HG03432 (cell line): ENCODE data around the gene TMEM176A.
A peak's percentile ranks its signal among the peaks of the same experiment; 100 is the strongest.
"Not testable (repeated sequence)": the region's sequence is repeated elsewhere in the genome, so short reads cannot be mapped to it uniquely, and the experiment has no call there.

Experiments used
- ATAC-seq: cut with Tn5 transposase; IDR thresholded peaks from one replicate; pipeline ENCODE4 v1.9.1; 2021; ENCODE audit warnings: mild to moderate bottlenecking, moderate library complexity; ENCODE audit not compliant: unreplicated experiment

The TMEM176A gene, protein sequence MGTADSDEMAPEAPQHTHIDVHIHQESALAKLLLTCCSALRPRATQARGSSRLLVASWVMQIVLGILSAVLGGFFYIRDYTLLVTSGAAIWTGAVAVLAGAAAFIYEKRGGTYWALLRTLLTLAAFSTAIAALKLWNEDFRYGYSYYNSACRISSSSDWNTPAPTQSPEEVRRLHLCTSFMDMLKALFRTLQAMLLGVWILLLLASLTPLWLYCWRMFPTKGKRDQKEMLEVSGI

GRCh38 chr7:150800581-150801241 lies at the start of gene TMEM176A:
TMEM176A (plus strand) TSS chr7:150800769; CDS start chr7:150801551, 782 bp downstream.
- ATAC-seq: no peak

DNA sequence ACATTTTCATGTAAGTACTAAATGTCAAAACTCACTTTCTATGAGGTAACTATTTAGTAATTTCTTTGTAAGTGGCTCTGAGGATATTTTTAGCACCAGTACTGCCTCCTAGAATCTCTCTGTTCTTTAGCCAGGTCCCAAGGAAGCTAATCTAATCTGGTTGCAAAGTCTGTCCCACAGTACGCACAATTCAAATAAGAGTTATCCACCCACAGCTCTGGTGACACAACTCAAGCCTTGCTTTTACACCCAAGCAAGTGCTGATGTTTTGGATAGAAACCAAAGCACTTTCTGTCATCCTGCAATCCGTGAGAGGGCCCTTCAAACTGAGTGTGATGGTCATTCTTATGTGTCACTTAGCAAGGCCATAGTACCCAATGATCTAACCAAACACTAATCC lies 48.9 kb upstream of the TMEM176A start:
- ATAC-seq: no peak

DNA sequence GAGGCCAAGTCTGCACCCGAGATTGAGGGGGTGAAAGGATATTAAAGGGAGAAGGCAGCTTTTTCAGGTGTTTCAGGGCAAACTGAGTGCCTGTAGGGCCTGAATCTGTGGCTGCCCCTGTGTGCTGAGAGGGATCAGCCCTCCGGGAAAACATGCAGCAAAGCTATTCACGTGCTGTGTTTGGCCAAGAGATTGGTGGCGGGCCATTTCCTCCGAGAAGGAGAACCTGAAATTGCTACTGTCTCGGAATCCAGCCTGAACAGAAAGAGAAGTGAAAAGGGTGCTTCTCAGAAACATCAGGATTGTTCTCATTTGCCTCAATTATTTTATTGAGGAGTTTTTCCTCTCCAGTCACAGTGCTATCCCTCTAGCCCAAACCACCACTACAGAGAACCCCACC lies 47.3 kb upstream of the TMEM176A start:
- no peak for ATAC-seq

DNA sequence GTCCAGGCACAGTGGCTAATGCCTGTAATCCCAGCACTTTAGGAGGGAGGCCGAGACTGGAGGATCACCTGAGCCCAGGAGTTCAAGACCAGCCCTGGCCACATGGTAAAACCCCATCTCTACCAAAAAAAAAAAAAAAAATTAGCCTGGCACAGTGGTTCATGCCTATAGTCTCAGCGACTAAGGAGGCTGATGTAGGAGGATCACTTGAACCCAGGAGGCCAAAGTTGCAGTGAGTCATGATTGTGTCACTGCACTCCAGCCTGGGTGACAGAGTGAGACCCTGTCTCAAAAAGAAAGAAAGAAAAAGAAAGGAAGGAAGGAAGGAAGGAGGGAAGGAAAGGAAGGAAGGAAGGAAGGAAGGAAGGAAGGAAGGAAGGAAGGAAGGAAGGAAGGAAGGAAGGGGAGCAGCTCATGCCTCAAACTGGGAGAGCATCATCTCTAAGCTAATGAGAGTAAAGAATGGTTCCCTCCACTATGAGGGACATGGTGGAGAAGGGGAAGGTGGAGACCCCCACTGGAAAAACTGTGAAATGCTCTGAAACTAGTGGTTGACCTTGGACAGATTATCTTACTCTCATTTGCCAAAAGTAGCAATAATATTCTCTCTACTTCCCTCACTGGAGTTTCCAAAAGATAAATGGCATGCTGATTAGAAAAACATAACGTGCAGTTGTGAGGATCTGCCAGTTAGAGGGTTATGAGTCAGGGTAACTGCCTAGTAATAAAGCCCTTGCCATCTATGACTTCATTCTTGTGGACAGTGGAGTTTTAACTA lies 46.6 kb upstream of the TMEM176A start:
- peak; percentile 43 for ATAC-seq

DNA sequence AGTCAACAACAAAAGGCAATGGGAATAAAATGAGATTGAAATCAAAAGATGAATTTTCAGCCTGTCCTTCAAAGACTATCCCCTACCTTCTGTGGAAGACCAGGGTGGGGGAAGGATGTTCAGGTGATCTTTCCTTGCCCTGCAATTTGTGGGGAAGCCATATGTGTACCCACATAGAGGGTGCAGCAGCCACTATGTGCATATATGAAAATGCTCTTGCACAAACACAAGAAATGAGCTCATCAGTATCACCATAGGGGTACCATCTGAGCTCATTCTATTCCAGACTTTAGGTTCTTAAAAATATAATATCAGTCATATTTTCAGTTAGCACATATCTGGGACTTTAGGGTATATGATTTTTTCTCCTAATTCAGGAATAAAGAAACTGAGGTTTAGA lies 45.6 kb upstream of the TMEM176A start:
- ATAC-seq: no peak

DNA sequence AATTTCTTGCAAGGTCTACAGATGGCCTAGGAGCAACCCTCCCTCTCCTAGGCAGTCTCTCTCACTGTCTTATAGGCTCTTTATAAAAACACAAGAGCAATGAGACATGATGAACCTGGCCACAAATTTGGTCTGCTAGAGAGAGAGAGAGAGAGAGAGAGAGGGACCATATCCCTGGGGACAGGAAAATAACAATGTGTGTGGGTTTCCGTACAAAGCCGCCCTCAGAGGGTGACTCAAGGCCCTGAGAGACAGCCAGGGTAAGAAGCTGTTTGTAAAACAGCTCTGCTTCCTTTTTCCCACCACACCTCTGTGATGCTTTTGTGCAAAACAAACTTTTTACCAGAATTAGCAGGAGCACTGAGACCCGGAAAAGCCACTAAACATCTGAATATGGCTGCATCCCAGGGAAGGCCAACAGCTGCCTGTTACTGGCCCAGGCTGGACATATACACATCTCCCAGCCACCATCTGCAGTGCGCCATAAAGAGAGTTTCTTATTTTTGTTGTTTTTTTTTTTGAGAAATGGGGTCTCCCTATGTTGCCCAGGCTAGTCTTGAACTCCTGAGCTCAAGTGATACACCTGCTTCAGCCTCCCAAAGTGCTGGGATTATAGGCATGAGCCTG lies 45.0 kb upstream of the TMEM176A start:
- ATAC-seq: peak; percentile 61

GRCh38 chr7:150756166-150756565 lies 44.4 kb upstream of the TMEM176A start:
- no peak for ATAC-seq

- no peak for ATAC-seq
Measured at GRCh38 chr7:150756858-150757257, 43.7 kb upstream of the TMEM176A start.

DNA sequence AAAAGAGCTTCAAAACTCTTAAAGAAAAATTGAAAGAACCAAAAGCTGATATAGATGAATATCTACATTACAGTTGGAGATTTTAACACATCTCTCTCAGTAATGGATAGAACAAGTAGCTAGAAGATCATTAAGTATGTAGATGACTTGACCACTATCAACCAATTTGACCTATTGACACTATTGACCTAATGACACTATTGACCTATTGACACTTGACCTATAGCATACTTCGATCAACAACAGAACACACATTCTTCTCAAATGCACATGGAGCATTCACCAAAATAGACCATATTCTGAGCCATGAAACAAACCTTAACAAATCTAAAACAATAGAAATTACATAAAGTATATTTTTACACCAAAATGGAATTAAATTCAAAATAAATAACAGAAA lies 41.1 kb upstream of the TMEM176A start:
- ATAC-seq: no peak

GRCh38 chr7:150766334-150766709 lies 34.2 kb upstream of the TMEM176A start:
- no peak for ATAC-seq

GRCh38 chr7:150769768-150770167 lies 30.8 kb upstream of the TMEM176A start:
- no peak for ATAC-seq

DNA sequence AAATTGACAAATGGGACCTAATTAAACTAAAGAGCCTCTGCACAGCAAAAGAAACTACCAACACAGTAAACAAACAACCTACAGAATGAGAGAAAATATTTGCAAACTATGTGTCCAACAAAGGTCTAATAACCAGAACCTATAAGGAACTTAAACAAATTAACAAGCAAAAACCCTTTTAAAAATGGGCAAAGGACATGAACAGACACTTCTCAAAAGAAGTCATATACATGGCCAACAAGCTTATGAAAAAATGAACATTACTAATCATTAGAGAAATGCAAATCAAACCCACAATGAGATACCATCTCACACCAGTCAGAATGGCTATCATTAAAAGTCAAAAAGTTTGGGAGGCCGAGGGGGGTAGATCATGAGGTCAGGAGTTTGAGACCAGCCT lies 26.4 kb upstream of the TMEM176A start:
- ATAC-seq: not testable (repeated sequence)

GRCh38 chr7:150778014-150778737 lies 22.4 kb upstream of the TMEM176A start:
- no peak for ATAC-seq

- ATAC-seq: peak; percentile 57
Measured at GRCh38 chr7:150778738-150779301, 21.7 kb upstream of the TMEM176A start.

GRCh38 chr7:150780292-150780691 lies 20.3 kb upstream of the TMEM176A start:
- ATAC-seq: no peak

GRCh38 chr7:150781103-150781502 lies 19.5 kb upstream of the TMEM176A start:
- no peak for ATAC-seq

- no peak for ATAC-seq
Measured at GRCh38 chr7:150781961-150782360, 18.6 kb upstream of the TMEM176A start.

- ATAC-seq: no peak
Measured at GRCh38 chr7:150784120-150784736, 16.3 kb upstream of the TMEM176A start.

- no peak for ATAC-seq
Measured at GRCh38 chr7:150784954-150785353, 15.6 kb upstream of the TMEM176A start.
